ENCODE results near the gene KIAA0040. TPM values are rescaled to one million over a fixed set of nuclear protein-coding genes. Genes with fewer than 3 reads are reported as not detected.

Gene KIAA0040
- total RNA-seq: 10 to 100 TPM; 13.4 to 21.6 (median 19.8) TPM

- Histone ChIP-seq H3K27me3 (no peaks in the 10 kb centered on the region), H3K4me1 (peaks cover 71% of the 10 kb centered on the region), H3K27ac (peak within 1 kb of the TSS; percentile 62), H3K36me3 (no peaks in the 10 kb centered on the region), H3K9me3 (no peaks in the 10 kb centered on the region), H3K4me3 (peak within 1 kb of the TSS; percentile 55)
- peak; percentile 86 for DNase-seq (ENCODE audit: low spot score in 2 of 2)
- 6% methylated on average over 34 of the region's 62 CpGs for WGBS
- TF ChIP-seq POLR2AphosphoS5 (IDR thresholded peaks at IDR 0.05): peak in 1 of 3 donors; percentile 21
- no peak for TF ChIP-seq EP300 (IDR thresholded peaks at IDR 0.05)
These were observed at the start of gene KIAA0040 for GRCh38 chr1:175192630-175193526. KIAA0040 (minus strand) TSS chr1:175192776; CDS start chr1:175161013, 31,763 bp downstream.

- 86% methylated on average over 1 of the region's 1 CpG for WGBS
These were observed 44.8 kb upstream of the KIAA0040 start for GRCh38 chr1:175237389-175237788.

DNA sequence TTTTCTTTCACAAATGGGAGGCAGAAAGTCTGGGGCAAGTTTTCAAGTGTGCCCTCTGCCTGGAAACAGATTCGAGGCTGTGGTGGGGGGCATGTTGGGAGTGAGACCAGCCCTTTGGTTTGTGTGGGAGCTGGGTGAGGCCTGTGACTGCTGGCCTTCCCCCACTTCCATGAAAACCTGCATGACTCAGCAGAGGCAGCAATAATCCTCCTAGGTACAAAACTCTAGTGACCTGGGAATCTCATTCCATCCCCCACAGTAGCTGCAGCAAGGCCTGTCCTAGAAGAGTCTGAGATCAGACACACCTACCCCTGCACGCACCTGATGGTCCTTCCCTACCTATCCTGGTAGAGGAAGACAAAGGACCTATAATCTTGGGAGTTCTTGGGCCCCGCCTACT lies 42.1 kb upstream of the KIAA0040 start:
- Histone ChIP-seq H3K4me1 (no peaks in the 10 kb centered on the region), H3K27ac (no peak overlapping the region), H3K9me3 (peaks cover 5% of the 10 kb centered on the region), H3K4me3 (no peak overlapping the region), H3K27me3 (no peaks in the 10 kb centered on the region), H3K36me3 (no peaks in the 10 kb centered on the region)
- DNase-seq (ENCODE audit: low spot score in 2 of 2): no peak
- 79% methylated on average over 3 of the region's 3 CpGs for WGBS
- TF ChIP-seq POLR2A (IDR thresholded peaks at IDR 0.05) (no peak), EP300 (IDR thresholded peaks at IDR 0.05) (no peak), POLR2AphosphoS5 (IDR thresholded peaks at IDR 0.05) (no peak)
- TF ChIP-seq, protein P1, sequence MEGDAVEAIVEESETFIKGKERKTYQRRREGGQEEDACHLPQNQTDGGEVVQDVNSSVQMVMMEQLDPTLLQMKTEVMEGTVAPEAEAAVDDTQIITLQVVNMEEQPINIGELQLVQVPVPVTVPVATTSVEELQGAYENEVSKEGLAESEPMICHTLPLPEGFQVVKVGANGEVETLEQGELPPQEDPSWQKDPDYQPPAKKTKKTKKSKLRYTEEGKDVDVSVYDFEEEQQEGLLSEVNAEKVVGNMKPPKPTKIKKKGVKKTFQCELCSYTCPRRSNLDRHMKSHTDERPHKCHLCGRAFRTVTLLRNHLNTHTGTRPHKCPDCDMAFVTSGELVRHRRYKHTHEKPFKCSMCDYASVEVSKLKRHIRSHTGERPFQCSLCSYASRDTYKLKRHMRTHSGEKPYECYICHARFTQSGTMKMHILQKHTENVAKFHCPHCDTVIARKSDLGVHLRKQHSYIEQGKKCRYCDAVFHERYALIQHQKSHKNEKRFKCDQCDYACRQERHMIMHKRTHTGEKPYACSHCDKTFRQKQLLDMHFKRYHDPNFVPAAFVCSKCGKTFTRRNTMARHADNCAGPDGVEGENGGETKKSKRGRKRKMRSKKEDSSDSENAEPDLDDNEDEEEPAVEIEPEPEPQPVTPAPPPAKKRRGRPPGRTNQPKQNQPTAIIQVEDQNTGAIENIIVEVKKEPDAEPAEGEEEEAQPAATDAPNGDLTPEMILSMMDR (IDR thresholded peaks at IDR 0.05): no peak

More at GRCh38 chr1:175237389-175237788, 44.8 kb upstream of the KIAA0040 start:
- DNase-seq (ENCODE audit: low spot score in 2 of 2): no peak
- Histone ChIP-seq H3K27ac (no peak overlapping the region), H3K36me3 (no peaks in the 10 kb centered on the region), H3K4me1 (no peaks in the 10 kb centered on the region), H3K4me3 (no peak overlapping the region), H3K9me3 (peaks cover 5% of the 10 kb centered on the region), H3K27me3 (no peaks in the 10 kb centered on the region)
- TF ChIP-seq EP300 (IDR thresholded peaks at IDR 0.05): no peak
- TF ChIP-seq POLR2A (IDR thresholded peaks at IDR 0.05): no peak
- TF ChIP-seq, protein P1 (IDR thresholded peaks at IDR 0.05): no peak
- TF ChIP-seq POLR2AphosphoS5 (IDR thresholded peaks at IDR 0.05): no peak

GRCh38 chr1:175232335-175232734 lies 39.8 kb upstream of the KIAA0040 start:
- no peak overlapping the region for H3K4me3 ChIP-seq
- no peak for TF ChIP-seq POLR2AphosphoS5 (IDR thresholded peaks at IDR 0.05)
- H3K27ac ChIP-seq: no peak overlapping the region
- DNase-seq (ENCODE audit: low spot score in 2 of 2): no peak
- H3K27me3 ChIP-seq: no peaks in the 10 kb centered on the region
- H3K9me3 ChIP-seq: peaks cover 5% of the 10 kb centered on the region
- no peaks in the 10 kb centered on the region for H3K4me1 ChIP-seq
- 40% methylated on average over 2 of the region's 2 CpGs for WGBS
- H3K36me3 ChIP-seq: no peaks in the 10 kb centered on the region

- no peak overlapping the region for H3K27ac ChIP-seq
- H3K27me3 ChIP-seq: no peaks in the 10 kb centered on the region
- TF ChIP-seq POLR2A (IDR thresholded peaks at IDR 0.05) (no peak), POLR2AphosphoS5 (IDR thresholded peaks at IDR 0.05) (no peak), EP300 (IDR thresholded peaks at IDR 0.05) (no peak)
- TF ChIP-seq, protein P1 (IDR thresholded peaks at IDR 0.05): no peak
- no peak overlapping the region for H3K4me3 ChIP-seq
- no peaks in the 10 kb centered on the region for H3K9me3 ChIP-seq
- no peak for DNase-seq (ENCODE audit: low spot score in 2 of 2)
- H3K36me3 ChIP-seq: no peaks in the 10 kb centered on the region
- WGBS: 0% methylated on average over 1 of the region's 1 CpG
- H3K4me1 ChIP-seq: peaks cover 9% of the 10 kb centered on the region
These were observed 33.2 kb upstream of the KIAA0040 start for GRCh38 chr1:175225805-175226129.

- 59% methylated on average over 9 of the region's 10 CpGs for WGBS
- no peak for DNase-seq (ENCODE audit: low spot score in 2 of 2)
- Histone ChIP-seq H3K4me3 (no peak overlapping the region), H3K4me1 (peaks cover 9% of the 10 kb centered on the region), H3K27ac (no peak overlapping the region), H3K27me3 (no peaks in the 10 kb centered on the region), H3K36me3 (no peaks in the 10 kb centered on the region), H3K9me3 (no peaks in the 10 kb centered on the region)
- no peak for TF ChIP-seq POLR2AphosphoS5 (IDR thresholded peaks at IDR 0.05)
- TF ChIP-seq EP300 (IDR thresholded peaks at IDR 0.05): no peak
These were observed 29.8 kb upstream of the KIAA0040 start for GRCh38 chr1:175222296-175222938.
